CD4-positive, alpha-beta T cell treated with Interleukin-2 at 100 ng/mL for 4 hours (primary cell): ENCODE results near the gene TMEM203.

ENCODE experiments used
- DNase-seq: peaks from one replicate; pipeline ENCODE4 v3.0.0-alpha.2; 2020; ENCODE audit warnings: low spot score

TMEM203 gene

DNA sequence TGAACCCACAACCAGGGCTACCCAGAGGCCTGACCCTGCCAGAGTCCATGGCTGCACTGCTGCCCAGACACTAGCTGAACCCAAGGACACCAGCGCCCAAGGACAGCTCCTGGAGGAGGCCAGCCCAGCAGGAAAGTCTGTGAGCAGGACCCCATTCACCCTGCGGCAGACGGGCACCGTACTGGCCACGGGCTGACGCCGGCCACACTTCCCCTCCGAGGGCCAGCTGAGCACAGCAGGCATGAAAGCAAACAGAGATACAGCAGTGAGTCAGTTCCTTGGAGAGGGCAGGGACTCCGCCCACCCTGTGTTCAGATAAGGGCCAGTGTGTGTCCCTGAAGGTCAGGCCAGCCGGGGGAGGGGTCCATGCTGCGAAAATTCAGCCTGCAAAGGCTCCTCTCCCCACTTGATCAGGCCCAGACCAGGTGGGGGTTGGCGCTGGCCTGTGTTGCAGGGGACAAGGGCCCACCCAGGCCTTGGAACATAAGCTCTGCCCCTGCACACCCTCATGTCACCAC lies 13.4 kb upstream of the TMEM203 start:
- DNase-seq, result no peak

DNA sequence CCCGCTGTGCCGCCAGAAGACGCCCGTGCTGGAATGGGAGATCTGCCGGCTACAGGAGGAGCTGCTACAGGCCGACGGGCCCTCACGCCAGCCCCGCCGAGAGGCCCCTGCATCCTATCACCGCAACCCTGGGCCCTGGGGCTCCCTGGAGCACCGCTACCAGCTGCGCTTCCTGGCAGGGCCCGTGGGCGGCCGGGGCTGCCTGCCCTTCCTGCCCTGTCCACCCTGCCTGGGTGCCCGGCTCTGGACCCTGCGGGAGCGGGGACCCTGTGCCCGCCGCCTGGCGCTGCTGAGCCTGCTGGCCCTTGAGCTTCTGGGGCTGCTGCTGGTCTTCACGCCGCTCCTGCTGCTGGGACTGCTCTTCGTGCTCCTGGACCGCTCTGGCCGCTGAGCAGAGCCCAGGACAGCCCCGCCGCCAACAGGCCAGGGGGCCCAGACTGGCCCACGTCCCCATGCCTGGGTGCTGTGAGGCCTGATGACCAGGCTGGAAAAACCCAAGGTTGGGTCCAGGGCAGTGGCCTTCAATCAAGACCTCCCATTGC lies 12.8 kb upstream of the TMEM203 start:
- DNase-seq, result no peak

GRCh38 chr9:137217276-137218211 lies 12.1 kb upstream of the TMEM203 start:
- no peak for DNase-seq

DNA sequence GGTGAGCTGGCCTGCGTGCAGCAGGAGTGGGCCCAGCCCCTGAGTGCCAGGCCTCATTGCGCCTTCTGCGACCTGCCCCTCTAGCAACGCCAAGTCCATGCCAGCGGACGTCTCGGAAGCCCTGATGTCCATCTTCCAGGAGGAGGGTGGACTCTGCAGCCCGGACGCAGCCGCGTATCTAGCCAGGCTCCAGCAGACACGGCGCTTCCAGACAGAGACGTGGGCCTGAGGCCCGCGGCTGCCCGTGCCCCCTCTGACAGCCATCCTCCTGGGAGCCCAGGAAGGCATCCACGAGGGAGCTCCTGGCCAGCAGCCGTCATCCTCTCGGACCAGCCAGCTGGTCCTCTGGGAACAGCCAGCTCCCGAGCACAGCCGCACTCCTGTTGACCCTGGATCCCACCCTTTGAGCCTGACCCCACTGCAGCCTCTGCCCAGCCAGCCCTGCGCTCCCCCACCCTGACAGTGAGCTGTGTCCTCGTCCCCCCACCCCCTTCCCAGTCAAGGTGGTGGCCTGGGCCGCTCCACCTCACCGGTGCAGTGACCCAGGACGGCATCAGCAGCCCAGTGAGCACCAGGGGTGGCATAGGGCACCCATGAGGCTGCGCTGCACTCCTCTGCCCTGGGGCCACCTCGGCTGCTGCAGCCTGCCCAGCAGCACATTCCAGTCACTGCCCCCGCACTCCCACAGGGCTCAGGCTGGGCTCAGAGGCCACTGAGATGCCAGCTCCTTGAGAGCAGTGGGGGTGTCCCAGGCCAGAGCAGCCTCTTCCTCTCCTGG lies 10.9 kb upstream of the TMEM203 start:
- DNase-seq, result no peak

GRCh38 chr9:137215196-137215986 lies 9.9 kb upstream of the TMEM203 start:
- DNase-seq, result no peak

DNA sequence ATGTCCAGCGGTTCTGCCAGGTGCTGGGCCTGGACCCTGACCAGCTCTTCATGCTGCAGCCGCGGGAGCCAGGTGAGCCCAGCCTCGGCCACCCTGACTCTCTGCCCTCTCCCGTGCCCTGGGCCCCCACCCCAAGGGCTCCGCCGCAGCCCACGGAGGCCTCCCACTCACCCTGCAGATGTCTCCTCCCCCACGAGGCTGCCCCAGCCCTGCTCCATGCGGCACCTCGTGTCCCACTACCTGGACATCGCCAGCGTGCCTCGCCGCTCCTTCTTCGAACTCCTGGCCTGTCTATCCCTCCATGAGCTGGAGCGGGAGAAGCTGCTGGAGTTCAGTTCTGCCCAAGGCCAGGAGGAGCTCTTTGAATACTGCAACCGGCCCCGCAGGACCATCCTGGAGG lies 9.2 kb upstream of the TMEM203 start:
- no peak for DNase-seq

DNA sequence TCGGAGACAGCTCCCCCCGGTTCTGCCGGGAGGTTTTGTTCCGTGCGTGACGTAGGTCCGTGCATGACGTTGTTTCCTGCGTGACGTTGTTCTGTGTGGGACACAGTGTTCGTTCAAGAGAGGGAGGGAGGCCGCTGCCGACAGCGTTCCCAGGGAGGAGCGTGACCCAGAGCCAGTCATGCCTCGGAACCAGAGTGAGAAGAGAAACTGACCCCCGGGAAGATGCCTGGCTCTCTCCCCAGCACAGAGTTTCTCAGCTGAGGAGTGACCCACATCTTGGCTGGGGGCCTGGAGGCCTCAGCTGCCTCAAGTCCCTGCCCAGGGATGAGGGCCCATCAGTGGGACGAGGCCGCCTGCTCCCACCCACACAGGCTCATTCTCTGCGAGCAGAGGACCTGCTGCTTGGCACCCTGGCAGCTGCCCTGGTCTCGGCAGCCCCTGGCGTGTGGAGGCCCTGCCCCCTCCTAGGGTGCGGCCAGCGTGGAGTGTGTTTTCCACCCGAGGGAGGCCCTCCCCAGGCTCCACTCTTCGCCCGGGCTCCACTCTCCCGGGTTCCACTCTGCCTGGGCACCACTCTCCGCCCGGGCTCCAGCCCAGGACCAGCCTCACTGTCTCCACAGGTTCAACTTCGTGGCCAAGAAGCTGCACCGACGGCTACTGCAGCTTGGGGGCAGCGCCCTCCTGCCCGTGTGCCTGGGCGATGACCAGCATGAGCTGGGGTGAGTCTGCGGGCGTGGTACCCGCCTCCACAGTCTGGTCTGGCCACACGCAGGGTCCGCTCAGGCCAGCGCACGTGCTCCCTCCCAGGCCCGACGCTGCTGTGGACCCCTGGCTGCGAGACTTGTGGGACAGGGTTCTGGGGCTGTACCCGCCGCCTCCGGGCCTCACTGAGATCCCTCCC lies 8.0 kb upstream of the TMEM203 start:
- no peak for DNase-seq

DNA sequence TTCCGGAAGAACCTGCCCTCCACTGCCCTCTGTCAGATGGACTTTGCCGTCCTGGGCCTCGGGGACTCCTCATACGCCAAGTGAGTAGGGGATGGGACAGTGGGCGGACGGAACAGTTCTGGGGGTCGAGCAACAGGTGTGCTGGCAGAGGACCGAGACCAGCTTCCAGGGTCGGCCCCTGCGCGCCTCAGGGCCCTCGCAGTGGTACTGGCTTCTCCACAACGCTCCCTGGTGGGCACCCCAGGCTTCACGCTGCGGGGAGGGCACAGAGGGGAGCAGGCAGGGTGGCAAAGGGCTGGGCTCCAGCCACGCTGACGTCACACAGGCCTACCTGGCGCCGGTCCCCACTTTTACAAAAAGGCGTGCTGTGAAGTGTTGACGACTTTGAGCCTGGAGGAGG lies 7.1 kb upstream of the TMEM203 start:
- no peak for DNase-seq

- no peak for DNase-seq
These were observed 6.1 kb upstream of the TMEM203 start for GRCh38 chr9:137211532-137211931.

GRCh38 chr9:137206602-137207001 lies 1.2 kb upstream of the TMEM203 start:
- DNase-seq, result no peak

DNA sequence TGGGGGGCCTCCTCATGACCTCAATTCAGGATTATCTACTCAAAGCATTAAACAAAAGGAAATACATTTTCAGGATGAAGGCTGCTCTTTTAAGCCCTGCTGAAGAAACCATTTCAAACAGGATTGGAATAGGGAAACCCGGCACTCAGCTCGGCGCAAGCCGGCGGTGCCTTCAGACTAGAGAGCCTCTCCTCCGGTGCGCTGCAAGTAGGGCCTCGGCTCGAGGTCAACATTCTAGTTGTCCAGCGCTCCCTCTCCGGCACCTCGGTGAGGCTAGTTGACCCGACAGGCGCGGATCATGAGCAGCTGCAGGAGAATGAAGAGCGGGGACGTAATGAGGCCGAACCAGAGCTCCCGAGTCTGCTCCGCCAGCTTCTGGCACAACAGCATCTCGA lies 720 bp downstream of the TMEM203 start:
- no peak for DNase-seq

DNA sequence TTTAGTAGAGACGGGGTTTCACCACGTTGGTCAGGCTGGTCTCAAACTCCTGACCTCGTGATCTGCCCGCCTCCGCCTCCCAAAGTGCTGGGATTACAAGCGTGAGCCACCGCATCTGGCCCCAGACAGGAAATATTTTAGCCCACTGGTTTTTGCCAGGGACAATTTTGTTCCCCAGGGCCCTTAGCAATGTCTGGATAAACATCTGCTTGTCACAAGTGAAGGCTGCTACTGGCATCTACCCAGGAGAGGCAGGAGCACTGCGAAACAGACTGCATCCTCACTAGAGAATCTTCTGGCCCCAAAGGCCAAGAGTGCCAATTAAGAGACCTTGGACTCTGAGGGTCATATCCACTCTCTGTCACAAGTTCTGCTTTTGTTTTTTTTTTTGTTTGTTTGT lies 2.5 kb downstream of the TMEM203 start:
- no peak for DNase-seq

DNA sequence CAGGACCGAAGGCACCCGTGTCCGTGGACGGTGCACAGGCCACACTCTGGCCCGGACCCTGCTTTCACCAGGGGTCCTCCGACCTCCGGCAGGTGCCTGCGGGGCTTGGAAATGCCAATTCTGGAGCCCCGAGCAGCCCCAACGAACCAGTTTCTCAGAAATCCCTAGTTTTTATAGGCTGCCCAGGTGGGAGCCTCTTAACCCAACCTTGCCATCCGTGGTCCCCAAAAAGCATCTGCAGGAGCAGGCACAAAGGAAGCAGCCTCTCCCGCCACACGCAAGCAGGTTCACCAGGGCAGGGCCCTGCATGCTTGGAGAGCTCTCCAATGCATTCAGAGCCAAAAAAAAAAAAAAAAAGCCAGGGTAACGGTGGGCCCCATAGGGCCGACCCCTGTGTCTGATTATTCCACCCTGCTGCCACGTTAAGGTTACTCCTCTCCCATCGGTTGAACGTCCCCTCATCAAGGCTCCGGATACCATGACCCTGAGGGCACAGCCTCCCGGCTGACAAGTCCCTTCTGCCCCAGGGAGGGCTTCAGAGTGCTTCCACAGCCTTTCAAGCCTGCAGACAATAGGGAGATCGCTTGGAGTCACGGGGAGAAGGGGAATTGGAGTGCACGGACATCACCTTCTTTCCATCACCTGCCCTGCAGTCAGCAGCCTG lies 4.1 kb downstream of the TMEM203 start:
- no peak for DNase-seq

- peak; percentile 99 for DNase-seq
These were observed 4.9 kb downstream of the TMEM203 start, which contains the start of gene TPRN for GRCh38 chr9:137200311-137201204. Gene TPRN, minus strand, starts transcription at chr9:137200741. Its CDS starts 30 bp downstream, at chr9:137200711.

DNA sequence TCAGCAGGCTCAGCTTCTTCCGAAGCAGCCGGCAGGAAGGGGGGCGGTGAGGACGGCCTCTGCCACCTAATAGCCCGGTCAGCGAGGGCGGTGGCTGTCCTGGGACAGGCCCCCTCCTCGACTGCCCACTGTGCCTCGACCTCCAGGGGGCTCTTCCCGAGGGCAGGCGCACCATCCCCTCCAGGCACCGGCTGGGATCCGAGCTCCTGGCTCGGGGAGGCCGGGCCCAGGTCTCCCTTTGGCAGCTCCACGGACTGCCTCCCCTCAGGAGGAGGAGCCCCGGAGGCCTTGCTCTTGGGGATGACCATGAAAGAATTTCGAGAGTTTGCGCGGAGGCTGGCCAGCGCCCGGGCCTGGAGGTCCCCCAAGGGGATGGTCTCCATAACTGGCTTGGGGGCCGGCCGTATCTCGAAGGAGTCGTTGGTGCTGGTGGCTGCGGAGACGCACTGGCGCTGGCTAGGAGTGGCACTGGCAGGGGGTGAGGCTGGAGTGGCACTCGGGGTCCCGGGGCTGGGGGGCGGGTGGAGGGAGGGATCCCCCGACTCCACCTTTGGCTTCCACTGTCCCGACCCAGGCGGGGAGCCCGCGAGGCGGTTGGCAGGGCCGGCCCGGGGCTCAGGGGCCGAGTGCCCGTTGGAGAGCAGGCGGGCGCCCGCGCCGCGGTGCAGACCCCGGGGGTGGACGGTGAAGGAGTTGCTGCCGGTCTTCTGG lies 5.9 kb downstream of the TMEM203 start:
- no peak for DNase-seq

DNA sequence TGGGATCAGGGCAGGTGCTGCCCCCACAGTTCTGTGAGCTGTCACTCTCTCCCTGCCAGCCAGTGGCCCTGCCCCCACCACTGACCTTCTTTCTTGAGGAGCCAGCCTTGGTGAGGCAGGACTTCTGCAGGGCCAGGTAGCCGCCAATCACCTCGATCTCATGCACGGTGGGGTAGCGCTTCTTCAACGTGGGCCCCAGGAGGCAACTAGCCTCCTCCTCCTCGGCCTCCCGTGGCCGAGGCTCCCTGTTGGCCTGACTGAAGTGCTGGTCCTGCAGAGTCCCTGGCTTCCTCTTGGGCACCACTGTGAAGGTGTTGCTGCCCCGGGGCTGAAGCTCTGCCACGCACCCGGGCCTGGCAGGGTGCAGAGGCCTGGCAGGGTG lies 6.6 kb downstream of the TMEM203 start:
- no peak for DNase-seq

GRCh38 chr9:137198051-137198901 lies 7.2 kb downstream of the TMEM203 start:
- DNase-seq, result no peak
